Ureter (tissue), 1 donor: ENCODE results near the gene TSPAN5. TPM values are rescaled to one million over a fixed set of nuclear protein-coding genes. Genes with fewer than 3 reads are reported as not detected.
A peak's percentile ranks its signal among the peaks of the same experiment; 100 is the strongest.

Source experiments
- DNase-seq: peaks from one replicate; pipeline ENCODE4 v3.0.0-alpha.2; 2020; ENCODE audit warnings: low spot score
- total RNA-seq: library from RNA; stranded (reverse); gene quantifications from one replicate; pipeline ENCODE4 v1.2.4, GENCODE V29; 2023
- donor health status: DM: yes; HTN: yes; CAD: no.

Gene TSPAN5
- total RNA-seq, 1 donor from 2014 or later: 14.2 TPM

DNA sequence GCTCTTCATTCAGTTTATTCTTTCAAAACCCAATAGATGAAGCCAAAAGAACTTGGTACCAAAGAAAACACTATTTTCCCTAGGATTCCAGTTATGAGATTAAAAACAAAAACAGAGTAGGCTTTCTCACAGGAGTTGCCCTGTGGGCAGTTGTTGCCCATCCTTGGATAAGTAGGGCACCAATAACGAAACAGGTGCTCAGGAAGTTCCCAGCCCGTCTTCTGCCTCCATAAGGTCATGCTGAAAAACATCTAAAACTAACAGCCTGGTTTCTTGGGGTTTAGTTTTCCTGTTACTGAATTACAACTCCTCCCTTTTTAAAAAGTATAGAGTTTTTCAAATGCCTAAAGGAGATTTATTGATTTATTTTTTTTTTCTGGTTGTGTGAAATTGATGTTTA lies 14.7 kb downstream of the TSPAN5 start:
- DNase-seq: no peak

DNA sequence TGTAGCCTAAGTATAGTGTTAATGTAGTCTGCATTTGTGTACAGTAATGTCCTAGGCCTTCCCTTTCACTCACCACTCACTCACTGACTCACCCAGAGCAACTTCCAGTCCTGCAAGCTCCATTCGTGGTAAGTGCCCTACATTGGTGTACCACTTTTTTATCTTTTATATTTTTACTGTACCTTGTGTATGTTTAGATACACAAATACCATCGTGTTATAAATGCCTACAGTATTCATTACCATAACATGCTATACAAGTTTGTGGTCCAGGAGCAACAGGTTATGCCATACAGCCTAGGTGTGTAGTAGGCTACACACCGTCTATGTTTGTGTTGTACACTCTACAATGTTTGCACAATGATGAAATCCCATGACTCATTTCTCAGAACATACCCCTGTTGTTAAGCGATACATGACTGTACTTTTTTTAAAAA lies 15.4 kb downstream of the TSPAN5 start:
- no peak for DNase-seq

DNA sequence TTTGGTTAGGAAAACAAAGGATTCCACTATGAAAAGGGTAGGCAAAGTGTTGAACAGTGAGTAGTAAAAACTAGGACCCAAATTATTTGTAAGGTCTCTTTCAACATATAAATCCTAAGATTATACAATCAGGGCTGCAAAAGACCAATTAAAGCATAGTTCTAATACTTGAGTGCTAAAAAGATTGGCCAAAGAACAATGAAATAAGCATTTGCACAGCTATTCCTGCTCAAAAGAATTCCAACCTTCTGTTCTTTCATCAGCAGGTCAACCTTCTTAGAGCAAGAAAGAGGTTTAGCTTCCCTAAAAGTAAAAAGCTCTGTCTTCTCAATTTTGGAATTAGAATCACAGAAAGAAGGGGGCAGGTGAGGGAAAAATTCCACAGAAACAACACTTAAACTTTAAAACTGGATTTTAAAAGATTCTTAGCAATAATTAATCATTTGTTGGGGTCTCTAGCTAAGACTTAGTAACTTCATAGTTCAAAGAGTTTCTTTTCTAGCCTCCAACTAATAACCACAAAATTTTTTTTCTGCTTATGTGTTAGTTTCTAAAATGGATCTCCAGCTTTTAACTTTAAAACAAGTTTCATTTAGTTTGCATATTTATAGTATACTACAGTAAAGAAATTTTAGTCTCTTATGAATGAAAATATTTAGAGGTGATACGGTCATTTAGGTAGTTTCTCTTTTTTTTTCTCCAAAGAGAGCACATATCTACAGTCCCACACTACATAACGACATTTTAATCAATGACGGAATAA lies 16.3 kb downstream of the TSPAN5 start:
- DNase-seq: no peak

DNA sequence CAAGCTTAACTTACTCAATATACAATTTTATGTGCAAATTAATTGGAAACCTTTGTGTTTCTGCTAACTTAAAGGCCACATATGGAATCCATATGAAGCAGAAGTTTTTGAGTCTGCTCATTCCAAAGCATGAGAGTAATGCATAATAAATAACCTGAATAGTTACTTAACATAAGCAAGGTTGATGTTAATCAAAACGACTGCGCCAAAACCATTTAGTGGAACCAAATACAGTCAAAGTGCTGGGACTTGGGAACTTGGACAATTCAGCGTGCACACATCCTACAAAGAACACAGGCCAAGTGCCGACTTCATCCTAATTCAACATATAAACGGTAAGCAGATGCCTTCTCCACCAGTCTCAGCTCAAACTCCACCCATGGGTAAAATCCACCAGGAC lies 17.0 kb downstream of the TSPAN5 start:
- DNase-seq: no peak

DNA sequence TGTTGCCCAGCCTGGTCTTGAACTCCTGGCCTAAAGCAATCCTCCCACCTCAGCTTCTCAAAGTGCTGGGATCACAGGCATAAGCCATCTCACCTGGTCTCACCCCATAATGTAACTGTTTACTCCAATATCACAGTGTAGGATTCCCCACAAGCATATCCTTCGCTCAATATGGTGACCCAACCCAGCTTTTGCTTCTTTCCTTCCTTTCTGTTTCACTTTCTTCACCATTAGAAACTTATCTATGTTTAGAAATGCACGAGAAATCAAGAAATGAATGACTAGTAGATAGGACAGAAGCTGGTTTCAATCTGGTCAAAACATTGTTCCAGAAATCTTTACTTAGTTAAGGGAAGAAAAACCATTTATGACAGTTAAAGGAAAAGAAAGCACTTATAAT lies 18.9 kb downstream of the TSPAN5 start:
- no peak for DNase-seq

DNA sequence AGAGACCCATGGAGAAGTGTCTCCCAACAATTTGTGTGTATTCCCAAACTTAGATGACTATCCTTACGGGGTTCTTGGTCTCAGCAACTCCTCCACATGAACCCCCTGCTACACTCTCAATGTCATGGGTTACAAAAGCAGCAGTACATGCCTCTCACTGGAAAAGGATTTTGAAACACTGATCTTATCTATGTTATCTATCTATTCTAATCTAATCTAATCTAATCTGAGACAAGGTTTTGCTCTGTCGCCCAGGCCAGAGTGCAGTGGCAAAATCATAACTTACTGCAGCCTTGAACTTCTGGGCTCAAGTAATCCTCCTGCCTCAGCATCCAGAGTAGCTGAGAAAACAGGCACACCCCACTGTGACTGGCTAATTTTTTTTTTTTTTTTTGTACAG lies 19.3 kb downstream of the TSPAN5 start:
- DNase-seq: no peak

DNA sequence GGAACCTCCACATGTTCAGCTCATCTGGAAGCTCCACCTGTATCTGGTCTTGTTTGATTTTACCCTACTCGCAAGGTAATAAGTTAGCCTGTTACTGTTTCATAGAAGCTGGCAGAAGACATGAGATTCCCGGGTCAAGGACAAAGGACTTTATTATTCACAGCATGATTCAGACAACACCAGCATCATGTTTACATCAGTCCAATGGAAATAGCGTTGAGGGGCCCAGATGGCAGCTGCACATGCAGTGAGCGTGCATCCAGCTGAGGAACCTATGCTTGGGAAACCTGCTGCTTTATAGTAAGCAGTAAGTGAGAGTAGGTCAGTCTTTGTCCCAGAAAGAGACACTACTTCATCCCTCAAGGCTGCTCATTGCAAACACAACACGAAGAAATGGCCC lies 19.8 kb downstream of the TSPAN5 start:
- DNase-seq: no peak

DNA sequence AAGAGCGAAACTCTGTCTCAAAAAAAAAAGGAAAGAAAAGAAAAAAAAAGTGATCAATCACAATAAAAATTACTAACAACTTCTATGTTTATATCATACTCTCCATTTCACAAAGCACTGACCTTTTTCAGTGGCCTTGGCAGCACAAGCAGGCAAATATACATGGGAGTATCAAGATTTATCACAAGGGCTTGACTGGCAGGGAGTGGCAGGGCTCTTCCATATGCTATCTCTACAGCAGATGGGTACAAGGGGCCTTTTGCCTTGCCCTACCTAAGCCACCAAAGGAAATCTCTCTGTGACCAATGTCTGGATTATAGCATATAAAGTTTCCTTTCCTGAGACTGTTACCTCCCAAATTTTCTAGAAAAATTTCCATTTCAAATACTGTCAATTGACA lies 24.4 kb downstream of the TSPAN5 start:
- no peak for DNase-seq

DNA sequence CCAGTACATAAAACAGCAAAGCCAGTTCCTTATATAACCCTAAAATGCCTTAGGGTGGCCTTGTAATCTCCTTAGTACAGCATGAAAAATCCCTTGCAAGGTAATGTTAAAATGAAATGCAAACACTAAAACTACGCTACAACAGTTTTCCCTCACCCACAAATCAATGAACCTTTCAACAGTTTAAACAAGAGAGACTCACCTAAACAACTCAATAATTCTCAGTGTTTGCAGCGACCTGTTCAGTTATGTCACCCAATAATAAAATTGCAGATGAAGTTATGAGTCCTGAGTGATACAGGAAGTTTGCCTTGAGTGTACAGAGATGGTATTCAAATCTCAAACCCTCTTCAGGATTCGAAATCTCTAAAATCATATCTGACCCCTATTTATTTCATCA lies 25.3 kb downstream of the TSPAN5 start:
- no peak for DNase-seq

DNA sequence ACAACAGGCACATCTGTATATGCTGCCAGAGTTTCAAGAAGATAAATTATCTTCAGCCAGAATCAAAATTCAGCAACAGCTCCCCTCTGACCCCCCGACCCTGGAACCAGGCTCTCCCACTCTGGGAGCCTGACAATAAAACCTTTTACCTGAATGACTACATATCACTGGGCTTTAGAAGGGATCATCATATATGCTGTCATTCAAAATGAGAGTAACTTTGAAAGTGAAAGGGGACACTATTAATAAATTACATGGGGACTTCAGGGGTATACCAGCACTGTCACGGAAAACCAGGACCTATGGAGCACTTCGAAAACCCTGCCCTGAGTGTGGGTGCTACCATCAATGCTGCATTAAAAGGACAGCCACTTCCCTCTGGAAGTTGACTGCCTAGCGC lies 26.2 kb downstream of the TSPAN5 start:
- no peak for DNase-seq

DNA sequence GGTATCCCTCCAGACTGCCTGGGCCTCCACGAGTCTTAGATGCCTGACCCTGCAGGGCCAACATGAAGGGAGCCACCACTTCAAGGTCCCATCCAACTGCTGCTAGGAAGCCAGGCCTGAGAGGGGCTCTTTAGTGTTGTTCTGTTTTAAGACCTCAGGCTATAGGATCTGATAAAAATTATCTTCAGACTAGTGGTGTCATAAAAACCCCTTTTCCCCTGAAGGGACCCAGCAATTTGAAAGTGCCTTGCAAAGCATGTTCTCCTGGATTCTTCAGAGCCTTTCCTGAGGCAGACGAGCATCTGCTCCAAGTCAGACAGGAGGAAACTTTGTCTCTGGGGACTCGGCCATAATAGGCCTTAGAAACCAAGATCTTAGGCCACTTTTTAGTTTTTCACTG lies 26.9 kb downstream of the TSPAN5 start:
- DNase-seq: no peak

DNA sequence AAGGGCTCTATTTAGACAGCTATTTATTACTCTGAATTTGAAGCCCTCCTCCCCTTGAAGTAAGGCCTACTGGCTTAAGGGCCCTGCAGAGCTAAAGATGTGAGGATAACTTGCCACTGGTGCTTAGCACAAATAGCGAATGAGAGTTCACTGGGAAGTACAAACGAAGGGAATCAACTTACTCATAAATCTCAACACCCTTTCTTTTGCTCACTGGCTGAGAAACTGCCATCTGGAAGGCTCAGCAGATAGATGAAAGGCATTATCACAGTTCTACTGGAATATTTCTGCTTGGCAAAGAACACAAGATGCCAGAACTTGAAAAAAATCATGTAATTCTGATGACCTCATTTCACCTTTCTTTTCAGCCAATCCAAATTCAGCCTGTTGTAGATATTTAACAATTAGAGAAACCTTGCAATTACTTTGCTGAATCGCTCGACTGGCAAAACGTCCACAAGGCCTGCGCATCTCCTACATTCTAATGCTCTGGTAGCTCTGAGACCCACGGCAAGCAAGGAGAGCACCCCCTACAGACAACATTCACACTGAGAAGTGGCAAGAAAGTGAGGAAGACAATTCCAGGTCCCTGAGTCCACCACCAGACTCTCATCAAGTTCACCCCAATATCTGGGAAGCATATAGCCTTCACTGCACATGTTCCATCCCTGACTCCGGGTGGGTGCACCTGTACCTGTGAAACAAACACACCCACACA lies 27.5 kb downstream of the TSPAN5 start:
- no peak for DNase-seq

DNA sequence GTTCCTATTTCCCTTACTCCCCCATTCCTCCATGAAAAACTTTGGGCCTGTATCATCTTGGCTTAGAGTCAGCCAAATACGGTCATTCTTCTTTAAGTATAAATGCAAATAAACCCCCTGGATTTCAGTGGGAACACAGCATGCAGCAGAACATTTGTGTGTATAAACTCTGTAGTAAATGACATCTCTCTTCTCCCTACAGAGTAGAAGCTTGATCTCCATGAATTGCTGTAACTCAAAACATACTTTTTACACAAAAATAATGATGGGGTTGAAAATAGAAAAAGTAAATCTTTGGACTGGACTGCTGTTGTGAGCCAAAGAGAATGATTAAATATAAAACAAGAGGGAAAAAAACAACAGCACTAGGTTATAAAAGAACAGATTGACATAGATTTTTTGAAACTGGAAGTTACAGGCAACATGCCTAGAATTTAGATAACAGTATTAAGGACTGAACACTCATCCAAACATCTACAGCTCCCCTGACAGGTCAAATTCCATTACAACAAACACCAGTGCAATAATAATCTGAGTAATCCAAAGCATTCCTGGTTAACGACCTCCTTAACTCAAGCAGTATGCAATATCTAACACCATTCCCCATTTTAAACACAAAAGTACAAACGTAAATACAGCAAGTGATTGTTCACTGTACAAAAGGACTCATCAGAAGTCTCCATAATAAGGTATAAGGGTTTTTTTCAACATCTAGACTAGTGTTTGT lies 30.7 kb downstream of the TSPAN5 start:
- no peak for DNase-seq

DNA sequence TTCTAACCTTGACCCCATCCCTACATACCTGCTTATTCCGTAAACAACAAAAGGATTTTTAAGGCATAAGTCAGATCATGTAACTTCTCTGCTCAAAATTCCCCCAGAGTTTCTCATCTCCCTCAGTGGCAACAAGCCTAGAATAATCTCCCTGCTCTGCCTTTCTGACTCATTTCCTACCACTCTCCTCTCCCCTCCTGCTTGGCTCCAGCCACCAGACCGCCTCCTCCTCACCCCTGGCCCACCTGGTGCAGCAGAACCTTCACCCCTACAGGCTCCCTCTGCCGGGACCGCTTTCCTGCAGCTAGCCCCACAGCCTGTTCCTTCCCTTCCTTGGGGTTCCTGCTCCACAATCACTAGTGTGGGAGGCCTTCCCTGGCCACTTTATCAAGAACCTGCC lies 32.1 kb downstream of the TSPAN5 start:
- DNase-seq: peak; percentile 47

DNA sequence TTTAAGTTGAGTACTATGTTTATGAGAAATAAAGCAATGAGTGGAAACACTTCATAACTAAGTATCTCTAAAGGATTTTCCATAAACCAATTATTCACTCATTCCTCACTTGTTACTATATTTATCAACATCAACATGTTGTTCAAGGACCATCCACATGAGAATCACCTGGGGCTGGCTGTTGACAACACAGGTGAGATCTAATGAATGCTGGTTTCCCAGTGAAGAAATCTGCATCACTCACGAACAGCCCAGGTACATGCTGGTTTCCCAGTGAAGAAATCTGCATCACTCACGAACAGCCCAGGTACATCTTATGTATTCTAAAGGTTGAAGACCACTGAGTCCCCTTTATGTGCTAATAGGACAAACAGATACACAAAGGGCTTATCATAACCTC lies 32.5 kb downstream of the TSPAN5 start:
- DNase-seq: no peak

DNA sequence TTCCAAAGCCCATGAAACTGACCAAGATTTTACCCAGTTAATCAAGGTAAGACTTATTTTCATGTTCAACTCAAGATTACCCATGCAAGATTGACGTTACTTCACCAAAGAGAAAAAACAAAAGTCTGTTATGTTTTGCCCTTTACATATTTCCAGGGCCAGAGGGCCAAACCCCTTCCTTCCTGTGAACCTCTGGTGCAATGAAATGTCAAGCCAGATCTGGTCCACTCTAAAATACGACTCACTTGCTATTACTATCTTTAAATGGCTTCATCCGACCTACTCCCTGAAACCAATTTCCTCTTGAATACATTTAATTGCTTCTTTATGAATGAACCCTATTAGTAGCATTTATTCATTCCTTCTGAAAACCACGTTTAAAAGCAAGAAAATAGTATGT lies 33.0 kb downstream of the TSPAN5 start:
- DNase-seq: no peak

DNA sequence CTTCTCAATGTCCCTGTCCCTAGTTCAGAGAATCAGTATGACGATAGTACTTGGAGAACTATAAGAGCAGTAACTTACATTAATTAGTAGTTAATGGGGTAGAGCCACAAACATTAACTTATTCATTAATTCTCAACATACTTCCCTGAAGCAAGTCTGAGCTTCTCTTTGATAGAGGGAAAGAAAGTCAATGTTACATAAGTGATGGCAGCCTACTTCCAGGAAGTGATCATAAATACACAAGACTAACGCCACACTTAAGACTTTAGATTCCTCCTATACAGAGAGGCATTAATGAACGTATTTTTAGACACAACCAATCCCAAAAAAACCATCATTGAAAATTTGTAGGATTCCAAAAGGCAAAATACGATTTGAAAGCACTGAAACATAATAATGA lies 33.8 kb downstream of the TSPAN5 start:
- DNase-seq: no peak

DNA sequence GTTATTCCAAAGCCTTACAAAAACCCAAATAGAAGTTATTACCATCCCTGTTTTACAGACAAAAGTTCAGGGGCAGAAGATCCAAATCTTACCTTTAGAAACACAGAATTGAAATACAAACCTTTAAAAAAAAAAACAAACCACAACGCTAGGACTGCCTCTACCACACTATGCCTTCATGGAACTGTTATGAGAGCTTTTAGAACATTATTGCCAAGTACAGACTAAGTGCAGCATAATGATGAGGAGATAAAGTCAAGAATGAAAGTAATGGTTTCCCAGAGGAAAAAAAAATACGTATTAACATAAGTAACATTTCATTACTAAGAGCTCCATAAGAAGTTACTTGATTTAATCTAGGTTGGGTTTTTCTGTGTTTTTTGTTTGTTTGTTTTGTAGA lies 34.3 kb downstream of the TSPAN5 start:
- no peak for DNase-seq

DNA sequence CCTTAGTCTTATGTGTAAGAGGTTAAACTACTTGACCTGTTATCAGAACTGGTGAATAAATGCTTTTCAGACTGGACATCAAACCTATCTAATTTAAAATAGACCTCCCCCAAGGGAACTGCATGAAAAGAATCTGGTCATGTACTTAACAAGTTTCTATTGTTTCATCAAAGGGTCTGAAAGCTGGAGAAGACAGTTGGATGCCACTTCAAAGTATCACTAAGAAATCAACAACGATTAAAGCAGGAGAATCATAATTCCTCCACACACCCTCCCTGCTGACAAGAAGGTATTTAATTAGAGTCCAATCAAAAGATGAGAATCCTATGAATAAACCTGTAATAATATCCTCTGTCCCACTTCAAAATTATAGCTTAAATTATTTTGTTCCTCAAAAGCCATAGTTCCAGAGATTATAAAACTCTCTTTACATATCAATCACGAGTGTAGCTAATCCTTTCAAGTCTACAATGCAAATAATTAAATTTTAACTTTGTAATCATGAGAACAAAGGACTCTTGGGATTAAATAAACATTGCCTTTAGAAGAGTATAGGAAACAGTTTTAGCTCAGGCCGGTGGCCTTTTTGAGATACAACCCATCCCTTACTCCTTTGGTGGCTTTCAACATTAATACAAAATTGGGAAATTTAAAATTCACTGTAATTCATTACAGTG lies 35.1 kb downstream of the TSPAN5 start:
- DNase-seq: no peak

DNA sequence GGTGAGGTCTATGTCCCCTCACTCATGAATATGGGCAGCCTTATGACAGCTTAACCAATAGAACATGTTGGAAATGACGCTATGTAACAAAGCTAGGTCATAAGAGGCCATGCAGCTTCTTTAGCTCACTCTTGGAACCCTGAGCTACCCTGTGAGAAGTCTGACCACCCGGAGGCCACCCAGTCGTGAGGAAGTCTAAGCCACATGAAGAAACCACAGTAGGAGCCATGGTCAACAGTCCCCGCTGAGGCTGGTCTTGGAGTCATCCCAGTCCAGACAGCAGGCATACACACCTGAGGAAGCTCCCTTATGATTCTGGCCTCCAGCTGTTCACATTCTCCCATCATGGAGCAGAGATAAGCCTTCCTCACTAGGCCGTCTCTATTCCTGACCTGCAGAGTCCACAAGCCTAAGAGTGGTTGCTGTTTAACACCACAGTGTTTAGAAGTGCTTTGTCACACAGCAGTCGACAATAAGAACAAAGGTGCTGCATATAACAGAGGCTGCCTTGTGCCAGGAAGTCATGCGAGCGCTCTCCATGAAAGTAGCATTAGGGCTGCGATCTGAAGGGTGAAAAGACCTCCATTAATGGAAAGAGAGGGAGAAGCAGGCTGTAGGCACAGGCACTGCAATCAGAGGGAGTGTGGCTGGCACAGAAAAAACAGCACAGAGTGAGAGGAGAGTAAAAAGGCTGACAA lies 38.2 kb downstream of the TSPAN5 start:
- no peak for DNase-seq

DNA sequence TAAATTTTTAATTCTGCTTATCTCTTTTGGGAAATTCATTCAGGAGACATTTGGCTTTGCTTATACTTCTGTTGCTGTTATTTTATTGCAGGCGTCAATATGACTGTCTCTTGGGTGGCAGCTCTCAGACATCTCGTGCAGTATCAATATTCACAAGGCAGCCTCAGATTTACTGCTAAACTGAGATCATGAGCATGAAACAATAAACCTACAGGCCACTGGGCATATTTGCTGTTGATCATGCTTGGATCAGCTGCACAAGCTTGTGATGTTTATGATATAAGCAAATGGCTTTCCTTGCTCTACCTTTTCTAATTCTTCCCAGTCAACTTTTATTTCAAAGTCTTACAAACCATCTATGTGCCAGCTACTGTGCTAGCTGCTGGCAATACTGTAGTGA lies 39.2 kb downstream of the TSPAN5 start:
- DNase-seq: no peak

DNA sequence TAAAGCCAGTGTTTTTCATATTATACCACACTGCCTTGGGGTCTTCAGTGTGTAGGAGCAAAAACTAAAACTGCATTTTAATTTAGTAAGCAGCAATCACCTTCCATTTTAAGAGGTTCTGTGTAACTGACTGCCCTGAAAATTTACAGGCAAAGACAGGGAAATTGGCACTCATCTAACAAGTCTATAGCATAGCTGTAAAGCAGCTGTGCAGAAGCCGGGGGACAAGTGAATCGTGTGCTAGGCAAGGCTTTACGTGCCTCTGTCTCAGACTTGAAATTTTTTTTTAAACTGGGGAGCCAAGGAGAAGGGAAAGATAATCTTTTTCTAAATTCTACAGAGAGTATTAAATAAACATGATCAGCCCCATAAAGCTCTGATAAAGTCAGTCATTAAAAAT lies 39.7 kb downstream of the TSPAN5 start:
- no peak for DNase-seq
